Loucy (cell line): ENCODE results near the gene RAB3GAP1.

Experiments used
- CTCF ChIP-seq: fragments of 200-600 bp; sonication (generic); conservative IDR thresholded peaks from 2 replicates; pipeline ENCODE4 v1.5.1; 2014; ENCODE audit warnings: mild to moderate bottlenecking, antibody characterized with exemption, low read length
- EZH2phosphoT487 ChIP-seq: fragments of 200-600 bp; IDR thresholded peaks from 2 replicates; pipeline ENCODE4 v1.6.1; 2018; ENCODE audit warnings: antibody characterized with exemption, mild to moderate bottlenecking, moderate library complexity, borderline replicate concordance

GRCh38 chr2:135149251-135149650 is 97.2 kb downstream of the RAB3GAP1 start:
- TF ChIP-seq CTCF = no peak
- TF ChIP-seq EZH2phosphoT487 = no peak
